IPS-18c (cell line): ENCODE results near the gene LTA4H.

Experiments
- H3K4me3 ChIP-seq: 2 replicates; pipeline ENCODE4 v1.7.0; 2013; ENCODE audit warnings: low read depth, mild to moderate bottlenecking, low read length, moderate library complexity; ENCODE audit not compliant: insufficient read depth
- H3K9me3 ChIP-seq: one replicate; pipeline ENCODE4 v1.6.1; 2013; ENCODE audit warnings: mild to moderate bottlenecking, low read length, moderate library complexity; ENCODE audit not compliant: control insufficient read depth, insufficient read depth

Gene LTA4H

GRCh38 chr12:96044943-96045290, 9.5 kb upstream of the LTA4H start:
- H3K9me3 ChIP-seq = no peaks in the 10 kb centered on the region
- H3K4me3 ChIP-seq = no peak overlapping the region

- H3K4me3 ChIP-seq = no peak overlapping the region
- H3K9me3 ChIP-seq = no peaks in the 10 kb centered on the region
Measured at GRCh38 chr12:96044017-96044942, 8.9 kb upstream of the LTA4H start.

GRCh38 chr12:96041181-96041580, 5.8 kb upstream of the LTA4H start:
- Histone ChIP-seq H3K4me3 (no peak overlapping the region), H3K9me3 (no peaks in the 10 kb centered on the region)

- Histone ChIP-seq H3K4me3 (no peak overlapping the region), H3K9me3 (no peaks in the 10 kb centered on the region)
Measured at GRCh38 chr12:96040305-96041133, 5.1 kb upstream of the LTA4H start.

GRCh38 chr12:96039516-96039915, 4.1 kb upstream of the LTA4H start:
- Histone ChIP-seq H3K9me3 (no peaks in the 10 kb centered on the region), H3K4me3 (no peak overlapping the region)

GRCh38 chr12:96036765-96037455, 1.5 kb upstream of the LTA4H start:
- H3K4me3 ChIP-seq = no peak overlapping the region

GRCh38 chr12:96034621-96035282, 635 bp downstream of the LTA4H start:
- no peaks in the 10 kb centered on the region for H3K9me3 ChIP-seq

More at GRCh38 chr12:96036765-96037455, 1.5 kb upstream of the LTA4H start:
- no peaks in the 10 kb centered on the region for H3K9me3 ChIP-seq

GRCh38 chr12:96033549-96034389, 1.6 kb downstream of the LTA4H start:
- peak overlapping the region; percentile 26; the same call in 1 of the 2 replicates for H3K4me3 ChIP-seq
- no peaks in the 10 kb centered on the region for H3K9me3 ChIP-seq

More at GRCh38 chr12:96034621-96035282, 635 bp downstream of the LTA4H start:
- peak overlapping the region; percentile 96 for H3K4me3 ChIP-seq

GRCh38 chr12:96029826-96030225, 5.6 kb downstream of the LTA4H start:
- no peak overlapping the region for H3K4me3 ChIP-seq
- no peaks in the 10 kb centered on the region for H3K9me3 ChIP-seq

GRCh38 chr12:96028538-96028937, 6.8 kb downstream of the LTA4H start:
- Histone ChIP-seq H3K4me3 (no peak overlapping the region), H3K9me3 (no peaks in the 10 kb centered on the region)

- H3K9me3 ChIP-seq = no peaks in the 10 kb centered on the region
- H3K4me3 ChIP-seq = no peak overlapping the region
Measured at GRCh38 chr12:96026331-96026730, 9.1 kb downstream of the LTA4H start.

GRCh38 chr12:96025518-96025917, 9.9 kb downstream of the LTA4H start:
- no peaks in the 10 kb centered on the region for H3K9me3 ChIP-seq
- no peak overlapping the region for H3K4me3 ChIP-seq

- H3K4me3 ChIP-seq = no peak overlapping the region
- H3K9me3 ChIP-seq = no peaks in the 10 kb centered on the region
Measured at GRCh38 chr12:96020314-96021003, 14.9 kb downstream of the LTA4H start.

- Histone ChIP-seq H3K4me3 (no peak overlapping the region), H3K9me3 (peaks cover 2% of the 10 kb centered on the region)
Measured at GRCh38 chr12:96015672-96016071, 19.7 kb downstream of the LTA4H start.

GRCh38 chr12:96014943-96015599, 20.3 kb downstream of the LTA4H start:
- no peak overlapping the region for H3K4me3 ChIP-seq

More at GRCh38 chr12:96014943-96015599, 20.3 kb downstream of the LTA4H start:
- H3K9me3 ChIP-seq = peaks cover 2% of the 10 kb centered on the region
